Measurements from ENCODE around the gene CASP1. TPM values are rescaled to one million over a fixed set of nuclear protein-coding genes. Genes with fewer than 3 reads are reported as not detected.

Gene CASP1
- total and polyA plus RNA-seq, 10 of the 15 experiments (the other 5 are each of a cell fraction or from before 2014, with no cell fraction given) = 9.0 to 39.7 (median 17.6) TPM

GRCh38 chr11:105027678-105028077 is 7.3 kb downstream of the CASP1 start:
- H3K4me1 ChIP-seq (ENCODE audit: control insufficient read depth, insufficient read depth, low read length) = 0 out of 2 replicates have a peak, but pooled peaks cover 2% of the 10 kb centered on the region
- H3K9ac ChIP-seq (ENCODE audit: control insufficient read depth, insufficient read depth, low read length) = no peak overlapping the region
- H3K4me2 ChIP-seq (ENCODE audit: control insufficient read depth, insufficient read depth) = no peak overlapping the region
- TF ChIP-seq ZBTB40 (IDR thresholded peaks at IDR 0.05; ENCODE audit: borderline replicate concordance) = no peak
- TF ChIP-seq CHD4 (IDR thresholded peaks at IDR 0.05) = no peak
- no peak for TF ChIP-seq MYB (IDR thresholded peaks at IDR 0.05; ENCODE audit: borderline replicate concordance, low read depth, low read length)
- TF ChIP-seq SKIL (IDR thresholded peaks at IDR 0.05; ENCODE audit: low read depth, poor library complexity, severe bottlenecking) = no peak
- TF ChIP-seq YY1 (IDR thresholded peaks at IDR 0.05; ENCODE audit: low read depth, low read length) = no peak
- no peak for TF ChIP-seq ZNF592 (IDR thresholded peaks at IDR 0.05)
- no peak for TF ChIP-seq SIX5 (IDR thresholded peaks at IDR 0.05; ENCODE audit: low read depth, low read length, severe bottlenecking)
- no peak for TF ChIP-seq NFIC (IDR thresholded peaks at IDR 0.05; ENCODE audit: low read depth, low read length)
- no peak for TF ChIP-seq EP300 (IDR thresholded peaks at IDR 0.05; ENCODE audit: borderline replicate concordance in 1 of 2, control insufficient read depth in 1 of 2, low read depth in 2 of 2, low read length in 2 of 2)
- TF ChIP-seq STAT3 (IDR thresholded peaks at IDR 0.05; ENCODE audit: low read depth, low read length) = no peak
- H3K27me3 ChIP-seq (replicated peaks in 1 of 2; ENCODE audit: control insufficient read depth in 2 of 2, insufficient read depth in 2 of 2, low read length in 1 of 2) = no peaks in the 10 kb centered on the region
- ATAC-seq (no peak), DNase-seq (ENCODE audit: low read depth, low spot score) (no peak), FAIRE-seq (no peak)
- CTCF ChIA-PET = no interaction called here
- POLR2A ChIA-PET = no interaction called here
- H3K27ac ChIP-seq (ENCODE audit: control insufficient read depth, insufficient read depth) = no peak overlapping the region
- in situ Hi-C loops (cut with MboI) = no loop called here
- H4K20me1 ChIP-seq (ENCODE audit: control insufficient read depth, insufficient read depth) = no peaks in the 10 kb centered on the region
- no peak overlapping the region for H3K4me3 ChIP-seq
- no peak overlapping the region; the same call in 1 of the 2 replicates for H2AFZ ChIP-seq (ENCODE audit: control insufficient read depth, low read depth, low read length)
- RAD21 ChIA-PET (ENCODE audit: unreplicated experiment) = no interaction called here
- intact Hi-C loops (cut with micrococcal nuclease; ENCODE audit: unreplicated experiment) = no loop called here
- 48% methylated on average over 3 of the region's 3 CpGs for WGBS (ENCODE audit: insufficient coverage, insufficient replicate concordance, low lambda C conversion rate, missing lambda C conversion rate)
- H3K79me2 ChIP-seq (ENCODE audit: control insufficient read depth, insufficient read depth, low read length) = no peaks in the 10 kb centered on the region
- H3K9me3 ChIP-seq (replicated peaks; ENCODE audit: control insufficient read depth, insufficient read depth, low read length) = no peaks in the 10 kb centered on the region
- no peaks in the 10 kb centered on the region for H3K36me3 ChIP-seq (ENCODE audit: control insufficient read depth in 2 of 2, insufficient read depth in 2 of 2, low read length in 1 of 2)
- SMC1A ChIA-PET (ENCODE audit: uncharacterized antibody, unreplicated experiment) = no interaction called here
- no TSS peak for BruUV-seq (replicated peaks)
